ENCODE measurements around the gene CCHCR1. TPM values are rescaled to one million over a fixed set of nuclear protein-coding genes. Genes with fewer than 3 reads are reported as not detected.
A peak's percentile ranks its signal among the peaks of the same experiment; 100 is the strongest.

Gene CCHCR1
- total RNA-seq, 1 experiment from 2014 or later = 45.5 TPM

GRCh38 chr6:31168606-31169005 is 11.0 kb upstream of the CCHCR1 start:
- Histone ChIP-seq H2BK5ac (ENCODE audit: insufficient read length, low read length) (no peak overlapping the region), H3K79me2 (ENCODE audit: insufficient read depth, low read length) (peaks cover 40% of the 10 kb centered on the region), H4K20me1 (ENCODE audit: control insufficient read depth, insufficient read depth, insufficient read length) (no peaks in the 10 kb centered on the region), H3K9me3 (ENCODE audit: control insufficient read depth, low read depth, low read length) (no peaks in the 10 kb centered on the region), H4K91ac (ENCODE audit: insufficient read length, low read depth, low read length) (no peak overlapping the region), H3K27me3 (ENCODE audit: insufficient read depth, low read length) (no peaks in the 10 kb centered on the region), H3K23me2 (ENCODE audit: insufficient read length, low read depth, low read length, poor library complexity, severe bottlenecking) (peaks cover 22% of the 10 kb centered on the region), H2AFZ (ENCODE audit: low read length) (no peak overlapping the region), H2BK120ac (ENCODE audit: low read depth, low read length, poor library complexity, severe bottlenecking) (no peak overlapping the region), H4K5ac (ENCODE audit: insufficient read length, low read depth, low read length) (no peak overlapping the region), H2AK5ac (ENCODE audit: insufficient read length, low read length) (no peak overlapping the region), H3K9ac (ENCODE audit: extremely low read depth, insufficient read length, low read length) (peak overlapping the region; percentile 94), H3K79me1 (ENCODE audit: insufficient read depth, low read depth, low read length, poor library complexity, severe bottlenecking) (no peaks in the 10 kb centered on the region), H2BK20ac (ENCODE audit: low read depth, low read length, poor library complexity, severe bottlenecking) (no peak overlapping the region), H3K14ac (ENCODE audit: insufficient read depth, low read length) (no peak overlapping the region), H3K4ac (ENCODE audit: low read depth, low read length) (no peak overlapping the region), H3K4me1 (ENCODE audit: insufficient read depth, low read length) (peaks cover 6% of the 10 kb centered on the region), H3K56ac (ENCODE audit: insufficient read length, low read depth, low read length) (no peak overlapping the region), H3K27ac (ENCODE audit: insufficient read length, low read depth, low read length) (no peak overlapping the region), H3T11ph (ENCODE audit: low read length) (no peak overlapping the region), H2BK15ac (ENCODE audit: low read depth, low read length) (no peak overlapping the region), H2BK12ac (ENCODE audit: insufficient read length, low read depth, low read length) (no peak overlapping the region), H3K4me2 (ENCODE audit: insufficient read depth, insufficient read length, low read length) (peak overlapping the region; percentile 97), H3K23ac (ENCODE audit: insufficient read length, low read depth, low read length) (no peak overlapping the region), H3K18ac (ENCODE audit: insufficient read length, low read depth, low read length) (no peak overlapping the region), H4K8ac (replicated peaks; ENCODE audit: insufficient read length, low read depth, low read length) (no peak overlapping the region)
- peaks cover 35 to 65% (median 46%) of the 10 kb centered on the region in 3 experiments for H3K36me3 Mint-ChIP-seq (ENCODE audit: insufficient read depth in 1 of 3, low read depth in 3 of 3)
- no peak for TF ChIP-seq CTCF (conservative IDR thresholded peaks at IDR 0.05)
- H3K27me3 Mint-ChIP-seq (ENCODE audit: low read depth) = no peaks in the 10 kb centered on the region; the same call in 1 of the 2 replicates
- peak overlapping the region; percentile 46 to 100 (median 55); a peak in 6 of 7 replicates for H3K27ac Mint-ChIP-seq
- H3K4me3 Mint-ChIP-seq = peak overlapping the region; percentile 91
- no CpG with 5 or more reads among the region's 3 CpGs for WGBS (ENCODE audit: extremely low coverage, insufficient read length, low lambda C conversion rate)
- H3K4me1 Mint-ChIP-seq = peaks cover 61 to 81% of the 10 kb centered on the region in 2 experiments
- DNase-seq = no peak
- no peaks in the 10 kb centered on the region; a peak in 1 of 5 replicates for H3K9me3 Mint-ChIP-seq
